Measurements from ENCODE around the gene ITPR1. TPM values are rescaled to one million over a fixed set of nuclear protein-coding genes. Genes with fewer than 3 reads are reported as not detected.

Gene ITPR1
- total and polyA plus RNA-seq, 10 of the 15 experiments (the other 5 are each of a cell fraction or from before 2014, with no cell fraction given): 12.2 to 239 (median 28.4) TPM

- TF ChIP-seq ZBTB40 (IDR thresholded peaks at IDR 0.05; ENCODE audit: borderline replicate concordance) (no peak), FOS (IDR thresholded peaks at IDR 0.05; ENCODE audit: borderline replicate concordance, extremely low read depth, insufficient read length) (no peak), SMARCA5 (IDR thresholded peaks at IDR 0.05) (0 out of 2 replicates have a peak, but pooled peaks have one; percentile 55), HCFC1 (IDR thresholded peaks at IDR 0.05; ENCODE audit: low read length) (no peak), NFXL1 (IDR thresholded peaks at IDR 0.05; ENCODE audit: borderline replicate concordance) (no peak), JUNB (IDR thresholded peaks at IDR 0.05) (peak; percentile 96), EP300 (IDR thresholded peaks at IDR 0.05; ENCODE audit: borderline replicate concordance in 1 of 2, control insufficient read depth in 1 of 2, low read depth in 2 of 2, low read length in 2 of 2) (peak; percentile 47 to 68; a peak in 2 of 4 replicates), RELB (IDR thresholded peaks at IDR 0.05; ENCODE audit: low read depth) (no peak), CBX5 (IDR thresholded peaks at IDR 0.05; ENCODE audit: low read depth) (no peak), E4F1 (IDR thresholded peaks at IDR 0.05; ENCODE audit: borderline replicate concordance, partially characterized antibody) (no peak), STAT1 (conservative IDR thresholded peaks at IDR 0.05) (no peak), SMC3 (IDR thresholded peaks at IDR 0.05; ENCODE audit: borderline replicate concordance, low read length) (no peak; the same call in 1 of the 2 replicates), IKZF2 (IDR thresholded peaks at IDR 0.05) (peak; percentile 31 to 35; a peak in 2 of 4 replicates), PAX5 (IDR thresholded peaks at IDR 0.05; ENCODE audit: borderline replicate concordance, low read depth, low read length) (0 out of 2 replicates have a peak, but pooled peaks have one; percentile 6), CREB1 (IDR thresholded peaks at IDR 0.05; ENCODE audit: low read depth) (no peak), ATF2 (IDR thresholded peaks at IDR 0.05; ENCODE audit: low read length) (peak; percentile 87), WRNIP1 (IDR thresholded peaks at IDR 0.05; ENCODE audit: borderline replicate concordance, low read depth, low read length) (no peak), ATF3 (IDR thresholded peaks at IDR 0.05; ENCODE audit: borderline replicate concordance, extremely low read depth, low read depth, low read length) (no peak)
Observed at GRCh38 chr3:4748701-4749378, 255.7 kb downstream of the ITPR1 start (continued).

All from GM12878 (cell line).